Amygdala (tissue), 56 donors: ENCODE data around the gene ZFP36L1.

Experiments used
- DNase-seq, 56 donors: peaks; one replicate each; lab custom pipeline; 2025; lab: John Stamatoyannopoulos, UW

The ZFP36L1 gene

GRCh38 chr14:68785534-68786490 is 7.1 kb downstream of the ZFP36L1 start:
- no peak for DNase-seq

GRCh38 chr14:68784978-68785533 is 7.8 kb downstream of the ZFP36L1 start:
- no peak for DNase-seq

- no peak for DNase-seq
Measured at GRCh38 chr14:68784226-68784910, 8.5 kb downstream of the ZFP36L1 start.

- DNase-seq: no peak
Measured at GRCh38 chr14:68783408-68784225, 9.2 kb downstream of the ZFP36L1 start.

GRCh38 chr14:68782091-68782981 is 10.5 kb downstream of the ZFP36L1 start:
- no peak for DNase-seq

- DNase-seq: no peak
Measured at GRCh38 chr14:68781161-68782021, 11.5 kb downstream of the ZFP36L1 start.

- DNase-seq: peak in 22 of 56 donors; percentile 14 to 61 (median 34)
Measured at GRCh38 chr14:68780358-68781160, 12.3 kb downstream of the ZFP36L1 start.

- no peak for DNase-seq
Measured at GRCh38 chr14:68779761-68780323, 13.0 kb downstream of the ZFP36L1 start.

GRCh38 chr14:68777644-68778043 is 15.2 kb downstream of the ZFP36L1 start:
- DNase-seq: no peak

- DNase-seq: no peak
Measured at GRCh38 chr14:68775614-68776126, 17.2 kb downstream of the ZFP36L1 start.

- DNase-seq: no peak
Measured at GRCh38 chr14:68774771-68775613, 17.9 kb downstream of the ZFP36L1 start.

- no peak for DNase-seq
Measured at GRCh38 chr14:68772761-68773381, 20.0 kb downstream of the ZFP36L1 start.

GRCh38 chr14:68771631-68772030 is 21.2 kb downstream of the ZFP36L1 start:
- DNase-seq: no peak

- no peak for DNase-seq
Measured at GRCh38 chr14:68770553-68771286, 22.1 kb downstream of the ZFP36L1 start.

GRCh38 chr14:68770051-68770450 is 22.8 kb downstream of the ZFP36L1 start:
- DNase-seq: no peak
